ENCODE results near the gene TAF11L2.
"Not testable (repeated sequence)": the region's sequence is repeated elsewhere in the genome, so short reads cannot be mapped to it uniquely, and the experiment has no call there.

Gene TAF11L2

GRCh38 chr5:17487174-17487512, 10.9 kb upstream of the TAF11L2 start:
- Histone ChIP-seq H3K4me3 (ENCODE audit: low read depth, low read length) (no peak overlapping the region), H3K23ac (ENCODE audit: low read length) (no peak overlapping the region), H4K8ac (ENCODE audit: low read depth, low read length) (no peak overlapping the region), H3K79me2 (ENCODE audit: control insufficient read depth, insufficient read depth, low read length, poor library complexity) (no peaks in the 10 kb centered on the region), H2AFZ (ENCODE audit: insufficient read depth, low read length, poor library complexity) (no peak overlapping the region), H3K4me2 (ENCODE audit: low read length) (no peak overlapping the region), H4K91ac (ENCODE audit: low read depth, low read length) (no peak overlapping the region), H2BK5ac (ENCODE audit: low read depth, low read length, poor library complexity) (no peak overlapping the region), H3K14ac (ENCODE audit: low read length) (no peak overlapping the region), H4K12ac (ENCODE audit: low read depth, low read length) (no peak overlapping the region), H3K27ac (ENCODE audit: low read depth, low read length) (no peak overlapping the region), H3K4me1 (ENCODE audit: control insufficient read depth in 1 of 2, insufficient read depth in 2 of 2, low read length in 2 of 2) (no peaks in the 10 kb centered on the region), H2BK120ac (ENCODE audit: insufficient read depth, low read length, poor library complexity) (no peak overlapping the region), H3K36me3 (ENCODE audit: control insufficient read depth in 1 of 2, insufficient read depth in 2 of 2, low read length in 2 of 2) (no peaks in the 10 kb centered on the region), H3K9ac (ENCODE audit: low read length) (no peak overlapping the region), H2BK12ac (ENCODE audit: low read length) (no peak overlapping the region), H3K18ac (ENCODE audit: low read length) (no peak overlapping the region), H3K27me3 (ENCODE audit: insufficient read depth, low read length) (no peaks in the 10 kb centered on the region), H3K9me3 (ENCODE audit: insufficient read depth, low read depth, low read length) (peaks cover 1% of the 10 kb centered on the region), H3K79me1 (ENCODE audit: low read length) (no peaks in the 10 kb centered on the region), H2AK5ac (ENCODE audit: low read length) (no peak overlapping the region), H3K4ac (ENCODE audit: low read depth, low read length) (no peak overlapping the region)
- no CpG with 5 or more reads among the region's 1 CpG for WGBS (ENCODE audit: extremely low coverage, insufficient coverage, insufficient read length)
- DNase-seq = peak in 1 of 2 donors; percentile 58

GRCh38 chr5:17491257-17491656, 6.8 kb upstream of the TAF11L2 start:
- no CpG with 5 or more reads among the region's 23 CpGs for WGBS (ENCODE audit: extremely low coverage, insufficient coverage, insufficient read length)
- H3K4ac ChIP-seq (ENCODE audit: low read depth, low read length); H3K23ac ChIP-seq (ENCODE audit: low read length); H3K4me1 ChIP-seq (ENCODE audit: control insufficient read depth in 1 of 2, insufficient read depth in 2 of 2, low read length in 2 of 2); H3K9ac ChIP-seq (ENCODE audit: low read length); H3K9me3 ChIP-seq (ENCODE audit: insufficient read depth, low read depth, low read length); H3K27me3 ChIP-seq (ENCODE audit: insufficient read depth, low read length); H2BK12ac ChIP-seq (ENCODE audit: low read length); H2AFZ ChIP-seq (ENCODE audit: insufficient read depth, low read length, poor library complexity); H2BK5ac ChIP-seq (ENCODE audit: low read depth, low read length, poor library complexity); H3K79me1 ChIP-seq (ENCODE audit: low read length); H3K4me2 ChIP-seq (ENCODE audit: low read length); H3K18ac ChIP-seq (ENCODE audit: low read length); DNase-seq; H3K36me3 ChIP-seq (ENCODE audit: control insufficient read depth in 1 of 2, insufficient read depth in 2 of 2, low read length in 2 of 2); H4K12ac ChIP-seq (ENCODE audit: low read depth, low read length); H3K27ac ChIP-seq (ENCODE audit: low read depth, low read length); H3K4me3 ChIP-seq (ENCODE audit: low read depth, low read length); H4K8ac ChIP-seq (ENCODE audit: low read depth, low read length); H2AK5ac ChIP-seq (ENCODE audit: low read length); H3K14ac ChIP-seq (ENCODE audit: low read length); H3K79me2 ChIP-seq (ENCODE audit: control insufficient read depth, insufficient read depth, low read length, poor library complexity); H2BK120ac ChIP-seq (ENCODE audit: insufficient read depth, low read length, poor library complexity); H4K91ac ChIP-seq (ENCODE audit: low read depth, low read length): not testable (repeated sequence)

GRCh38 chr5:17492770-17493169, 5.3 kb upstream of the TAF11L2 start:
- Histone ChIP-seq H2AFZ (ENCODE audit: insufficient read depth, low read length, poor library complexity) (no peak overlapping the region), H3K4ac (ENCODE audit: low read depth, low read length) (no peak overlapping the region), H3K27me3 (ENCODE audit: insufficient read depth, low read length) (no peaks in the 10 kb centered on the region), H3K79me1 (ENCODE audit: low read length) (no peaks in the 10 kb centered on the region), H2BK12ac (ENCODE audit: low read length) (no peak overlapping the region), H3K4me1 (ENCODE audit: control insufficient read depth in 1 of 2, insufficient read depth in 2 of 2, low read length in 2 of 2) (no peaks in the 10 kb centered on the region), H3K27ac (ENCODE audit: low read depth, low read length) (no peak overlapping the region), H3K23ac (ENCODE audit: low read length) (no peak overlapping the region), H3K14ac (ENCODE audit: low read length) (no peak overlapping the region), H3K18ac (ENCODE audit: low read length) (no peak overlapping the region), H3K79me2 (ENCODE audit: control insufficient read depth, insufficient read depth, low read length, poor library complexity) (no peaks in the 10 kb centered on the region), H4K12ac (ENCODE audit: low read depth, low read length) (no peak overlapping the region), H2BK120ac (ENCODE audit: insufficient read depth, low read length, poor library complexity) (no peak overlapping the region), H2AK5ac (ENCODE audit: low read length) (no peak overlapping the region), H2BK5ac (ENCODE audit: low read depth, low read length, poor library complexity) (no peak overlapping the region), H4K91ac (ENCODE audit: low read depth, low read length) (no peak overlapping the region), H4K8ac (ENCODE audit: low read depth, low read length) (no peak overlapping the region), H3K4me2 (ENCODE audit: low read length) (no peak overlapping the region), H3K9ac (ENCODE audit: low read length) (no peak overlapping the region), H3K4me3 (ENCODE audit: low read depth, low read length) (no peak overlapping the region), H3K36me3 (ENCODE audit: control insufficient read depth in 1 of 2, insufficient read depth in 2 of 2, low read length in 2 of 2) (no peaks in the 10 kb centered on the region), H3K9me3 (ENCODE audit: insufficient read depth, low read depth, low read length) (peaks cover 1% of the 10 kb centered on the region)
- DNase-seq = no peak
- no CpG with 5 or more reads among the region's 3 CpGs for WGBS (ENCODE audit: extremely low coverage, insufficient coverage, insufficient read length)

GRCh38 chr5:17497446-17497845, 585 bp upstream of the TAF11L2 start:
- Histone ChIP-seq H3K79me1 (ENCODE audit: low read length) (no peaks in the 10 kb centered on the region), H3K9ac (ENCODE audit: low read length) (no peak overlapping the region), H2BK120ac (ENCODE audit: insufficient read depth, low read length, poor library complexity) (no peak overlapping the region), H3K27ac (ENCODE audit: low read depth, low read length) (no peak overlapping the region), H4K12ac (ENCODE audit: low read depth, low read length) (no peak overlapping the region), H4K91ac (ENCODE audit: low read depth, low read length) (peak overlapping the region; percentile 14), H2AFZ (ENCODE audit: insufficient read depth, low read length, poor library complexity) (no peak overlapping the region), H3K4ac (ENCODE audit: low read depth, low read length) (no peak overlapping the region), H2BK5ac (ENCODE audit: low read depth, low read length, poor library complexity) (no peak overlapping the region), H3K9me3 (ENCODE audit: insufficient read depth, low read depth, low read length) (no peaks in the 10 kb centered on the region), H3K27me3 (ENCODE audit: insufficient read depth, low read length) (no peaks in the 10 kb centered on the region), H3K79me2 (ENCODE audit: control insufficient read depth, insufficient read depth, low read length, poor library complexity) (no peaks in the 10 kb centered on the region), H3K14ac (ENCODE audit: low read length) (no peak overlapping the region), H2AK5ac (ENCODE audit: low read length) (no peak overlapping the region), H4K8ac (ENCODE audit: low read depth, low read length) (no peak overlapping the region), H3K4me3 (ENCODE audit: low read depth, low read length) (no peak overlapping the region), H2BK12ac (ENCODE audit: low read length) (no peak overlapping the region), H3K4me2 (ENCODE audit: low read length) (no peak overlapping the region), H3K36me3 (ENCODE audit: control insufficient read depth in 1 of 2, insufficient read depth in 2 of 2, low read length in 2 of 2) (no peaks in the 10 kb centered on the region), H3K4me1 (ENCODE audit: control insufficient read depth in 1 of 2, insufficient read depth in 2 of 2, low read length in 2 of 2) (peaks cover 0 to 5% of the 10 kb centered on the region in 2 experiments), H3K23ac (ENCODE audit: low read length) (peak overlapping the region; percentile 81), H3K18ac (ENCODE audit: low read length) (no peak overlapping the region)
- DNase-seq = no peak
- no CpG with 5 or more reads among the region's 4 CpGs for WGBS (ENCODE audit: extremely low coverage, insufficient coverage, insufficient read length)
